RWPE2 (cell line): ENCODE data around the gene SLAMF1.
A peak's percentile ranks its signal among the peaks of the same experiment; 100 is the strongest.

Experiments
- ATAC-seq: fragments of 200-7000 bp; cut with Tn5 transposase; 3 replicates; pipeline ENCODE4 v1.9.1; 2021; ENCODE audit warnings: low read depth
- DNase-seq: peaks from one replicate; pipeline ENCODE4 v3.0.0-alpha.2; 2020; ENCODE audit warnings: low spot score
- H3K27ac ChIP-seq: fragments of 450-650 bp; 2 replicates; pipeline ENCODE4 v1.5.1; 2017; ENCODE audit warnings: mild to moderate bottlenecking; ENCODE audit not compliant: poor library complexity, severe bottlenecking
- H3K27me3 ChIP-seq: fragments of 250-450 bp; sonication (Bioruptor Pico); 2 replicates; pipeline ENCODE4 v1.5.1; 2021; ENCODE audit warnings: mild to moderate bottlenecking, moderate library complexity; ENCODE audit not compliant: insufficient read depth, poor library complexity, severe bottlenecking
- H3K36me3 ChIP-seq: fragments of 250-450 bp; sonication (Bioruptor Pico); 2 replicates; pipeline ENCODE4 v1.5.1; 2020; ENCODE audit warnings: low read depth, mild to moderate bottlenecking, moderate library complexity
- H3K4me1 ChIP-seq: fragments of 250-450 bp; sonication (Bioruptor Pico); 2 replicates; pipeline ENCODE4 v1.5.1; 2021; ENCODE audit warnings: mild to moderate bottlenecking, moderate library complexity; ENCODE audit not compliant: insufficient read depth, poor library complexity, severe bottlenecking
- H3K4me3 ChIP-seq: fragments of 250-450 bp; sonication (Bioruptor Pico); 2 replicates; pipeline ENCODE4 v1.5.1; 2021; ENCODE audit warnings: mild to moderate bottlenecking, moderate library complexity; ENCODE audit not compliant: severe bottlenecking
- H3K9me3 ChIP-seq: fragments of 250-450 bp; sonication (Bioruptor Pico); 2 replicates; pipeline ENCODE4 v1.5.1; 2021; ENCODE audit warnings: mild to moderate bottlenecking, moderate library complexity; ENCODE audit not compliant: severe bottlenecking
- TF ChIP-seq, protein P1 (sequence below): fragments of 450-650 bp; IDR thresholded peaks from one replicate; pipeline ENCODE4 v1.5.1; 2017; ENCODE audit warnings: mild to moderate bottlenecking, moderate library complexity; ENCODE audit not compliant: poor library complexity, severe bottlenecking

Gene SLAMF1

DNA sequence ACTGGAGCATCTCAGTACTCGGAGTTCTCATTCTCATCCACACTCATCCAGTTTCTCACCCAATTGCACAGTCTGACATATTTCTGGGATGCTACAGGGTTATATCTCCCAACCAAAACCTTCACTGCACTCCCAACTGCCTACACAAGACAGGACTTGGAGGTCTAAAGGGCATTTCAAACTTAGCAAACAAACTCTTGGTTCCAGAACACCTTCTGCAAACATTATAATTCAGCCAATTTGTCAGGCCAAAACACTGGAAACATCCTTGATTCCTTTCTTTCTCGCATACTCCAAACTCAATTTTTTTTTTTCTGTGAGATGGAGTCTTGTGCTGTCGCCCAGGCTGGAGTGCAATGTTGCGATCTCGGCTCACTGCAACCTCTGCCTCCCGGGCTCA, 7.9 kb downstream of the SLAMF1 start:
- TF ChIP-seq, protein P1, sequence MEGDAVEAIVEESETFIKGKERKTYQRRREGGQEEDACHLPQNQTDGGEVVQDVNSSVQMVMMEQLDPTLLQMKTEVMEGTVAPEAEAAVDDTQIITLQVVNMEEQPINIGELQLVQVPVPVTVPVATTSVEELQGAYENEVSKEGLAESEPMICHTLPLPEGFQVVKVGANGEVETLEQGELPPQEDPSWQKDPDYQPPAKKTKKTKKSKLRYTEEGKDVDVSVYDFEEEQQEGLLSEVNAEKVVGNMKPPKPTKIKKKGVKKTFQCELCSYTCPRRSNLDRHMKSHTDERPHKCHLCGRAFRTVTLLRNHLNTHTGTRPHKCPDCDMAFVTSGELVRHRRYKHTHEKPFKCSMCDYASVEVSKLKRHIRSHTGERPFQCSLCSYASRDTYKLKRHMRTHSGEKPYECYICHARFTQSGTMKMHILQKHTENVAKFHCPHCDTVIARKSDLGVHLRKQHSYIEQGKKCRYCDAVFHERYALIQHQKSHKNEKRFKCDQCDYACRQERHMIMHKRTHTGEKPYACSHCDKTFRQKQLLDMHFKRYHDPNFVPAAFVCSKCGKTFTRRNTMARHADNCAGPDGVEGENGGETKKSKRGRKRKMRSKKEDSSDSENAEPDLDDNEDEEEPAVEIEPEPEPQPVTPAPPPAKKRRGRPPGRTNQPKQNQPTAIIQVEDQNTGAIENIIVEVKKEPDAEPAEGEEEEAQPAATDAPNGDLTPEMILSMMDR: no peak
- Histone ChIP-seq H3K27ac (no peak overlapping the region), H3K4me1 (no peaks in the 10 kb centered on the region), H3K4me3 (no peak overlapping the region), H3K36me3 (no peaks in the 10 kb centered on the region), H3K9me3 (no peaks in the 10 kb centered on the region), H3K27me3 (no peaks in the 10 kb centered on the region)
- ATAC-seq (no peak), DNase-seq (no peak)

DNA sequence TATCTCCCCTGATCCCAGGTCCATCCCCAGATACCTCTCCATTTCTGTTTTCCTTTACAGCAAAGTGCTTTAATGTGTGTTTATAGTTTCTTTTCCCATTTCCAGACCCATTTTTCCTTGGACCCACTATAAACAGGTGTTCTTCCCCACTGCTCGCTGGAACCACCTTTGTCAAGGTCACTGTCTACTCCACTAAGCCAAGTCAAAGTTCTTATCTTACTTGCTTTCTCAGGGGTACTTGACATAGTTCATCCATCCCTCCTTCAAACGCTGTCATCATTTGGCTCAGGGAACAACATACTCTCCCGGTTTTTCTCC, 8.3 kb downstream of the SLAMF1 start:
- Histone ChIP-seq H3K27ac (no peak overlapping the region), H3K4me1 (no peaks in the 10 kb centered on the region), H3K27me3 (no peaks in the 10 kb centered on the region), H3K36me3 (no peaks in the 10 kb centered on the region), H3K9me3 (no peaks in the 10 kb centered on the region), H3K4me3 (no peak overlapping the region)
- TF ChIP-seq, protein P1: no peak
- DNase-seq: no peak
- ATAC-seq: no peak

DNA sequence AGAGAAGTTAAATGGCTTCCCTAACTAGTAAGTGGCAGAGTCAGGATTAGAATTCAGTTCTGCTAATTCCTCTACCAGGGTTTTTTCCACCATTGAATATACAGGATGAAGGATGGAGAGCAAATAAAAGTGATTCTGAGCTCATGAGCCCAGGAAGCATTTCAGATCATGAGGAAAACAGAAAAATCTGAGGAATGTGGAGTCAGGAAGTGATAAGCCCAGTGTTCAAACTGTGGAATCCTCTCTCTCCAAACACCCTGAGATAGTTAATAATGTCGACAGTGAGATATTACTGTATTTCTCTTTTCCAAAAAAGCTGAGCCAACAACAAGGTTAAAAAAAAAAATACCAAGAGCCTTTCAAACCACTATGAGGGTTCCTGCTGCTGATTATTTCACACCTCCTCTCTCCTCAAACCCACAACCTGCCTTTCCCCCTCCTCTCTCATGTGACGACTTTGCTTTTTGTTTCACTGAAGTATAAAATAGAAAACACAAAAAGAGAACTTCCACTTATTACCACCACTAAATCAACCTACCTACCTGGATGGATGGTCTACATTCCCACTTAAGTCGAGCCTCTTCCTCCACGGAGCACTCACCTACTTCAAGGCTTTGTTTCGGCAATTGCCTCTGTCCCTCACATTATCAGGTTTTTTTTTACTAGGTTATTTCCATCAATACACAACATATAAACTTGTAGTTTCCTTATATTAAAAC, 8.9 kb downstream of the SLAMF1 start:
- ATAC-seq: 0 out of 3 replicates have a peak, but pooled peaks have one; percentile 27
- Histone ChIP-seq H3K36me3 (no peaks in the 10 kb centered on the region), H3K4me3 (no peak overlapping the region), H3K27ac (no peak overlapping the region), H3K4me1 (no peaks in the 10 kb centered on the region), H3K9me3 (no peaks in the 10 kb centered on the region), H3K27me3 (no peaks in the 10 kb centered on the region)
- no peak for DNase-seq
- TF ChIP-seq, protein P1: no peak

DNA sequence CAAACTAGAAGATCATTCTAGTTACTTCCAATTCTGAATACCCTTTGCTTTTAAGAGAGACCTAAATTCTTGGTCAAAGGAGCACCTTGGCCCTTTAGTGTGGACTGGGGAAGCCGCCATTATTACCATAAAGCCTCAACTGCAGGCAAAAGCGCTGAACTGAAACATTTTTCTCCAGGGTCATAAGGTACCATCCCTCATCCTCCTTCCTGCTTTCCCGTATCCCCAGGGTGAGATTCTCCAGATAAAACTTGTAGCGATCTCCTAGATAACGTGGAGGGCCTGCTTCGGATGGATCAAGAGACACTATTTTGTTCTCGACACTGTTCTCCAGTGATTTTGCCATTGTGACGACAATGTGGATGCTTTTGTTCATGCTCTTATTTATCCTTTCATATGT, 9.8 kb downstream of the SLAMF1 start:
- TF ChIP-seq, protein P1: no peak
- Histone ChIP-seq H3K9me3 (no peaks in the 10 kb centered on the region), H3K27ac (no peak overlapping the region), H3K4me3 (no peak overlapping the region), H3K27me3 (no peaks in the 10 kb centered on the region), H3K4me1 (no peaks in the 10 kb centered on the region), H3K36me3 (no peaks in the 10 kb centered on the region)
- DNase-seq: no peak
- ATAC-seq: no peak

DNA sequence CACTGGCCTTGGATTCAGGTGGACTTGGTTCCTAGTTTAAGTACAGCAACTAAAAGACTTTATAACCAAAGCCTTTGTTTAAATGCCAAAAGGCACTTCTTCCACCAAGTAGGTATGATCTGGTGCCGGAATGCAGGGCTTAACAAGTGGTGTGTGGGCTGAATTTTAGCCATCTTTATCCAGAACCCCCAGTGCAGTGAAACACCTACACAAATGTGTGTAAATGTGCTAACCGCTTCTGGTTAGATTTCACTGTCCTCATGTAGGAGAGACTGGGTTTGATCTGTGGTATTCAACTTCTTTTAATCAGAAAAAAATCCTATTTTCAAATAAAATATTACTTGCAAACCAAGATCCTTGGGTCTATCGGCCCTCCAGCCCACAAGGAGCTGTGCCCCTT, 10.3 kb downstream of the SLAMF1 start:
- H3K36me3 ChIP-seq: no peaks in the 10 kb centered on the region
- H3K4me1 ChIP-seq: no peaks in the 10 kb centered on the region
- H3K27ac ChIP-seq: no peak overlapping the region
- DNase-seq (no peak), ATAC-seq (no peak)
- no peaks in the 10 kb centered on the region for H3K27me3 ChIP-seq
- no peak overlapping the region for H3K4me3 ChIP-seq
- TF ChIP-seq, protein P1: no peak
- no peaks in the 10 kb centered on the region for H3K9me3 ChIP-seq
